ENCODE data around the gene MARK3. TPM values are rescaled to one million over a fixed set of nuclear protein-coding genes. Genes with fewer than 3 reads are reported as not detected.

The MARK3 gene
- total RNA-seq, 4 donors from 2014 or later = 47.3 to 68.2 (median 58.8) TPM

- intact Hi-C loops (cut with DNase I; ENCODE audit: low total_unique reads) = no loop called here
- no peak for DNase-seq (ENCODE audit: low spot score in 2 of 2)
- 89% methylated on average over 3 of the region's 3 CpGs for WGBS, 2 donors
- no peak for TF ChIP-seq POLR2A (IDR thresholded peaks at IDR 0.05)
- no peak for TF ChIP-seq CTCF (IDR thresholded peaks at IDR 0.05)
- no peak overlapping the region for H3K4me3 ChIP-seq (ENCODE audit: low read depth, poor library complexity, severe bottlenecking)
Observed at GRCh38 chr14:103428723-103429556, 43.7 kb downstream of the MARK3 start.

GRCh38 chr14:103430358-103430757 lies 45.1 kb downstream of the MARK3 start:
- WGBS, 2 donors = 87 to 91% methylated on average over 3 of the region's 3 CpGs
- intact Hi-C loops (cut with DNase I; ENCODE audit: low total_unique reads) = no loop called here
- DNase-seq (ENCODE audit: low spot score in 2 of 2) = no peak
- H3K4me3 ChIP-seq (ENCODE audit: low read depth, poor library complexity, severe bottlenecking) = no peak overlapping the region
- no peak for TF ChIP-seq CTCF (IDR thresholded peaks at IDR 0.05)
- no peak for TF ChIP-seq POLR2A (IDR thresholded peaks at IDR 0.05)

GRCh38 chr14:103432627-103433026 lies 47.4 kb downstream of the MARK3 start:
- intact Hi-C loops (cut with DNase I; ENCODE audit: low total_unique reads) = no loop called here
- TF ChIP-seq POLR2A (IDR thresholded peaks at IDR 0.05) = no peak
- no peak for TF ChIP-seq CTCF (IDR thresholded peaks at IDR 0.05)
- DNase-seq (ENCODE audit: low spot score in 2 of 2) = no peak
- H3K4me3 ChIP-seq (ENCODE audit: low read depth, poor library complexity, severe bottlenecking) = no peak overlapping the region
- WGBS, 2 donors = 88 to 90% methylated on average over 4 of the region's 4 CpGs

- 90 to 96% methylated on average over 10 of the region's 10 CpGs for WGBS, 2 donors
- DNase-seq (ENCODE audit: low spot score in 2 of 2) = no peak
- intact Hi-C loops (cut with DNase I; ENCODE audit: low total_unique reads) = no loop called here
- no peak overlapping the region for H3K4me3 ChIP-seq (ENCODE audit: low read depth, poor library complexity, severe bottlenecking)
- TF ChIP-seq CTCF (IDR thresholded peaks at IDR 0.05) = no peak
- TF ChIP-seq POLR2A (IDR thresholded peaks at IDR 0.05) = no peak
Observed at GRCh38 chr14:103433916-103434563, 48.8 kb downstream of the MARK3 start.

GRCh38 chr14:103434868-103435442 lies 49.7 kb downstream of the MARK3 start:
- no peak for TF ChIP-seq POLR2A (IDR thresholded peaks at IDR 0.05)
- TF ChIP-seq CTCF (IDR thresholded peaks at IDR 0.05) = no peak
- DNase-seq (ENCODE audit: low spot score in 2 of 2) = no peak
- H3K4me3 ChIP-seq (ENCODE audit: low read depth, poor library complexity, severe bottlenecking) = no peak overlapping the region
- 70 to 79% methylated on average over 6 of the region's 6 CpGs for WGBS, 2 donors
- intact Hi-C loops (cut with DNase I; ENCODE audit: low total_unique reads) = no loop called here

All from lower leg skin (tissue), 4 donors.